Testis (tissue), 3 donors: ENCODE results near the gene ST6GALNAC6. TPM values are rescaled to one million over a fixed set of nuclear protein-coding genes. Genes with fewer than 3 reads are reported as not detected.

Source experiments
- DNase-seq: peaks from one replicate; pipeline ENCODE4 v3.0.0-alpha.2; 2019
- H3K27ac ChIP-seq, 2 donors: fragments of 200-600 bp; sonication (generic); one replicate each; pipeline ENCODE4 v1.5.1; 2019
- H3K27me3 ChIP-seq: fragments of 200-600 bp; sonication (generic); one replicate; pipeline ENCODE4 v1.5.1; 2019
- H3K36me3 ChIP-seq: fragments of 200-600 bp; sonication (generic); one replicate; pipeline ENCODE4 v1.5.1; 2017; ENCODE audit warnings: low read depth; ENCODE audit errors: missing control alignments
- H3K4me1 ChIP-seq: fragments of 200-600 bp; sonication (generic); one replicate; pipeline ENCODE4 v1.5.1; 2019
- H3K4me3 ChIP-seq, 2 donors: fragments of 200-600 bp; sonication (generic); one replicate each; pipeline ENCODE4 v1.5.1; 2017 to 2019
- H3K9me3 ChIP-seq: fragments of 200-600 bp; sonication (generic); one replicate; pipeline ENCODE4 v1.5.1; 2017
- POLR2A ChIP-seq: fragments of 450-650 bp; IDR thresholded peaks from one replicate; pipeline ENCODE4 v1.6.1; 2017; ENCODE audit warnings: antibody characterized with exemption, mild to moderate bottlenecking, moderate library complexity
- WGBS, 2 donors: methylation state at CpG; one replicate each; pipeline ENCODE4 v1.1.5; 2018; 5-methylcytosine and 5-hydroxymethylcytosine counted together
- intact Hi-C: fragments of 100-400 bp; cut with DNase I; formaldehyde crosslinking; loops from one replicate; pipeline ENCODE4 v1.15.1; 2023; ENCODE audit warnings: low total_unique reads
- polyA plus RNA-seq: library from polyadenylated mRNA; stranded (reverse); fragments of 350-450 nt; fragmentation: Illumina TruSeq; extraction: RNeasy Lipid Tissue Mini Kit (QIAGEN cat#74804); gene quantifications from one replicate; pipeline ENCODE4 v1.2.3, GENCODE V29; 2014; ENCODE audit warnings: low read depth, low replicate concordance; ENCODE audit not compliant: insufficient read depth
- total RNA-seq, 2 donors: library from RNA; depleted of rRNA; stranded (reverse); fragments of >200 nt; gene quantifications; one replicate each; pipeline ENCODE4 v1.2.3, GENCODE V29; 2016
- TF ChIP-seq, protein P1 (sequence below), 3 experiments: fragments of 450-650 bp in 2 of 3; fragments of 200-600 bp in 1 of 3; sonication (generic) in 1 of 3; IDR thresholded peaks; one replicate each; pipeline ENCODE4 v1.5.1; 2016 to 2019; ENCODE audit warnings: antibody characterized with exemption in 3 of 3, mild to moderate bottlenecking in 2 of 3, moderate library complexity in 1 of 3

ST6GALNAC6 gene
- total and polyA plus RNA-seq, 3 donors from 2014 or later = 43.0 to 70.3 (median 46.3) TPM

DNA sequence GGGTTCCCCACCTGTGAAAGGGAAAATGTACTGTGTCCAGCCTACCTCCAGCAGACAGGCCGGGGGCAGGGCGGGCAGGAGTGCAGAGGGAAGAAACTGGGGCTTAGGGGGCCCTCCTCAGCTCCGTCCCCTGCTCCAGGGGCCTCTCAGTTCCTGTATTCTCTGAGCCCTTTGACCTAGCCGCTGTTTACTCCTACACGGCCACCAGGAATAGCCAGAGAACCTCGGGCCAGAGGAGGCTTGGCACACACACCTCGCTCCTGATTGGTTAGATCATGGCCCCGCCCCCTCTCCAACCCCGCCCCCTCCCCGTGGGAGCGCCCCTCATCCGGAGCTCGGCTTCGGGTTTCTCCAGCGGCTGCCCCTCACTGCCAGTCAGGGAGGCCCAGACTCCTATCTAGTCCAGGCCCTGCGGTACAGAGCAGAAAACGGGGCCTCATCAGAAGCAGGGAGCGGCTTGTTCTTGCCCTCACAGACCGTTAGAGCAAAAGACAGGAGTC, 2.2 kb downstream of the ST6GALNAC6 start:
- 5 to 17% methylated on average over 3 to 17 of the region's 19 CpGs for WGBS, 2 donors
- H3K27me3 ChIP-seq = no peaks in the 10 kb centered on the region
- H3K4me1 ChIP-seq = peaks cover 28% of the 10 kb centered on the region
- peak; percentile 95 for DNase-seq
- TF ChIP-seq POLR2A = no peak
- TF ChIP-seq, protein P1, sequence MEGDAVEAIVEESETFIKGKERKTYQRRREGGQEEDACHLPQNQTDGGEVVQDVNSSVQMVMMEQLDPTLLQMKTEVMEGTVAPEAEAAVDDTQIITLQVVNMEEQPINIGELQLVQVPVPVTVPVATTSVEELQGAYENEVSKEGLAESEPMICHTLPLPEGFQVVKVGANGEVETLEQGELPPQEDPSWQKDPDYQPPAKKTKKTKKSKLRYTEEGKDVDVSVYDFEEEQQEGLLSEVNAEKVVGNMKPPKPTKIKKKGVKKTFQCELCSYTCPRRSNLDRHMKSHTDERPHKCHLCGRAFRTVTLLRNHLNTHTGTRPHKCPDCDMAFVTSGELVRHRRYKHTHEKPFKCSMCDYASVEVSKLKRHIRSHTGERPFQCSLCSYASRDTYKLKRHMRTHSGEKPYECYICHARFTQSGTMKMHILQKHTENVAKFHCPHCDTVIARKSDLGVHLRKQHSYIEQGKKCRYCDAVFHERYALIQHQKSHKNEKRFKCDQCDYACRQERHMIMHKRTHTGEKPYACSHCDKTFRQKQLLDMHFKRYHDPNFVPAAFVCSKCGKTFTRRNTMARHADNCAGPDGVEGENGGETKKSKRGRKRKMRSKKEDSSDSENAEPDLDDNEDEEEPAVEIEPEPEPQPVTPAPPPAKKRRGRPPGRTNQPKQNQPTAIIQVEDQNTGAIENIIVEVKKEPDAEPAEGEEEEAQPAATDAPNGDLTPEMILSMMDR (IDR thresholded peaks at IDR 0.05) = no peak
- H3K27ac ChIP-seq = peak overlapping the region; percentile 92 to 94
- H3K36me3 ChIP-seq = no peaks in the 10 kb centered on the region
- H3K9me3 ChIP-seq = no peaks in the 10 kb centered on the region
- H3K4me3 ChIP-seq = peak overlapping the region; percentile 17 to 94
- intact Hi-C loops = no loop called here

DNA sequence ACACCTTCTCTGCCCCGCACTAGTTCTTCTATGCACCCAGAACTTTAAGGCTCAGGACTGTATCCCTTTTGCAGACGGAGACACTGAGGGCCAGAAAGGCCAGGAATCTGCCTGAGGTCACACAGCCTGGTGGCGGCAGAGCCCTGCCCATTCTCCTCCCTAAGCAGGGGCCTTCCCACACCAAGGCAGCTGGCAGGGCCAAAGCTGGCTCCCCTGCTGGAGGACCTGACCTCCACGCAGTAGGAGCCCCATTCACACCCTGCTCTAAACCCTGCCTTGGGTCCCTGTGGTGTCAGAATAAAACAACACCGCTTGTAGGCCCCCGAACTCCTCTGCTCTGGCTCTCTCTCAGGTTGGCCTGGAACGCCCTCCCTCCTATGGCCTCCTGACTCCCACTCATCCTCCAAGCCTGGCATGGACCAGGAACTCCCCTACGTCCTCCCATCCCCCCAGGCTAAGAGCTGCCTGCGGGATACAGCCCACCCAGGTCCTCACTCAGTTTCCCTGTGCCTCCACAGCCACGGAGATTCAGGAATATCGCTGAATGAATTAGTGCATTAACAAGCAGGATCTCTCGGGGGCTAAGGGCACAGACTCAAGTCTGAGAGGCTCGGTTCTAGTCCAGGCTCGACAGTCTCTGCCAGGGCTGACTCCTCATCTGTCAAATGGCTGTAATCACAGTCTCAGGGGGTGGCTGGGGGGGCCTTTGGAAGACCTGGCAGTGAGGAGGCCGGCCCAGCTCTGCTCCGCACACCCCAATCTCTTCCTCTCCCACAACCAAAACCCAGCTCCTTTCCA, 2.8 kb downstream of the ST6GALNAC6 start:
- no peaks in the 10 kb centered on the region for H3K9me3 ChIP-seq
- intact Hi-C loops = no loop called here
- TF ChIP-seq, protein P1 (IDR thresholded peaks at IDR 0.05) = no peak
- TF ChIP-seq POLR2A = no peak
- H3K4me3 ChIP-seq = peak overlapping the region; percentile 17 to 94
- peak overlapping the region; percentile 92 to 94 for H3K27ac ChIP-seq
- peak; percentile 49 for DNase-seq
- peaks cover 28% of the 10 kb centered on the region for H3K4me1 ChIP-seq
- 26 to 39% methylated on average over 8 to 16 of the region's 16 CpGs for WGBS, 2 donors
- H3K36me3 ChIP-seq = no peaks in the 10 kb centered on the region
- H3K27me3 ChIP-seq = no peaks in the 10 kb centered on the region

DNA sequence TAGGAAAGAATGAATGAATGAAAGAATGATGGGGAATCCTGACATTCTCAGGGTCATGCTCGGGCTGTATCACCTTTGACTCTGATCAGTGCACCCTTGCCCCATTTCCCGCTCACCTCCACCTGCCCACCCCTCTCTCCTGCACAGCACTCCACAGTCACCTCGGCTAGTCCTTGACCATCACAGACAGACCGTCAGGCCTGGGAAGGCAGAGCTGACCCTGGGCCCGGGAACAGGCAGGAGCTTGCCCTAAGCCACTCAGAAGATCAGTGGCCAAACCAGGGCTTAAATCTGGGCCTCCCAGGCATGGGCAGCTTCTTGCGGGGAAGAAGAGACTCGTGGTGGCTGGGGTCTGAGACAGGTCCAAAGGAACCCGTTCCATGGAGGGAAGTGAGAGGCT, 3.6 kb downstream of the ST6GALNAC6 start:
- no peak for TF ChIP-seq POLR2A
- TF ChIP-seq, protein P1 (IDR thresholded peaks at IDR 0.05) = no peak
- DNase-seq = no peak
- intact Hi-C loops = no loop called here
- Histone ChIP-seq H3K27ac (peak overlapping the region; percentile 92 to 94), H3K4me3 (no peak overlapping the region), H3K27me3 (no peaks in the 10 kb centered on the region), H3K4me1 (peaks cover 24% of the 10 kb centered on the region), H3K9me3 (no peaks in the 10 kb centered on the region), H3K36me3 (no peaks in the 10 kb centered on the region)
- 86 to 92% methylated on average over 8 of the region's 8 CpGs for WGBS, 2 donors

DNA sequence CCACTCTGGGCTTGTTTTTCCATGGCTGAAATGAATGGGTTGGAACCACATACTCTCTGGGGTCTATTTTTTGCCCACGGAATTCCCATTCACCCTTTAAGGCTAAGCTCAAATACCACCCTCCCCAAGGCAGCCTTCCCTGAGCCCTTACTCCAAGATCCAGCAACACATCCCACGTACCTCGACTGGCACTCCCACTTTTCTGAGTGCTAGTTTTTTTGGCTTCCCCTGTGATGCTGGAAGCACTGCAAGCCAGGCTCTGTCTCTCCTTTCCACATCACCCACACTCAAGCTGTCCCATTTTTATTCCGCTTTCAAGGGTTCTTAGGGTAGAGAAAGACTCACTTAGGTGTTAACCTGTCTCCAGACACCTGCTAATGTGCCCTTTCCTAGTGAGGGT, 6.0 kb downstream of the ST6GALNAC6 start:
- TF ChIP-seq POLR2A = no peak
- TF ChIP-seq, protein P1 (IDR thresholded peaks at IDR 0.05) = no peak
- no peaks in the 10 kb centered on the region for H3K9me3 ChIP-seq
- WGBS, 2 donors = 90 to 92% methylated on average over 4 of the region's 4 CpGs
- H3K4me1 ChIP-seq = peaks cover 20% of the 10 kb centered on the region
- no peaks in the 10 kb centered on the region for H3K36me3 ChIP-seq
- intact Hi-C loops = no loop called here
- H3K27ac ChIP-seq = no peak overlapping the region
- no peak for DNase-seq
- H3K4me3 ChIP-seq = no peak overlapping the region
- no peaks in the 10 kb centered on the region for H3K27me3 ChIP-seq
